Keratinocyte (primary cell): Measurements from ENCODE around the gene SLC29A1. TPM values are rescaled to one million over a fixed set of nuclear protein-coding genes. Genes with fewer than 3 reads are reported as not detected.

Source experiments
- DNase-seq: peaks from one replicate; pipeline ENCODE4 v3.0.0-alpha.2; 2011; ENCODE audit warnings: low read depth, missing footprints, low spot score
- FAIRE-seq: peaks from 2 replicates; lab custom pipeline; 2011; peaks lifted over from hg19 to GRCh38; lab: Jason Lieb, UNC
- H2AFZ ChIP-seq: 2 replicates; pipeline ENCODE4 v1.6.0; 2012; ENCODE audit warnings: low read length, control low read depth, inconsistent platforms; ENCODE audit not compliant: control insufficient read depth
- H3K27ac ChIP-seq: 2 replicates; pipeline ENCODE4 v1.5.1; 2011; ENCODE audit warnings: low read length; ENCODE audit not compliant: control insufficient read depth, insufficient read depth
- H3K27me3 ChIP-seq: 3 replicates; pipeline ENCODE4 v1.6.0; 2011; ENCODE audit warnings: low read length; ENCODE audit not compliant: control insufficient read depth, insufficient read depth; ENCODE audit errors: extremely low read depth
- H3K36me3 ChIP-seq, 2 experiments: 2 replicates in 1 of 2; 3 replicates in 1 of 2; pipeline ENCODE4 v1.5.1; 2011; ENCODE audit warnings: low read length in 2 of 2, mild to moderate bottlenecking in 1 of 2; ENCODE audit not compliant: control insufficient read depth in 2 of 2, insufficient read depth in 2 of 2; ENCODE audit errors: extremely low read depth in 1 of 2
- H3K4me1 ChIP-seq: 3 replicates; pipeline ENCODE4 v1.5.1; 2011; ENCODE audit warnings: low read length; ENCODE audit not compliant: control insufficient read depth, insufficient read depth; ENCODE audit errors: extremely low read depth
- H3K4me2 ChIP-seq: 3 replicates; pipeline ENCODE4 v1.6.0; 2011; ENCODE audit warnings: low read depth, low read length; ENCODE audit not compliant: control insufficient read depth, insufficient read depth; ENCODE audit errors: extremely low read depth
- H3K4me3 ChIP-seq, 3 experiments: fragments of 200-600 bp in 1 of 3; sonication (generic) in 1 of 3; 2 replicates in 2 of 3; 3 replicates in 1 of 3; pipeline ENCODE4 v1.5.1; 2011 to 2016; ENCODE audit warnings: low read length in 3 of 3, mild to moderate bottlenecking in 3 of 3, control low read depth in 2 of 3, inconsistent platforms in 1 of 3, low read depth in 1 of 3, mixed read lengths in 1 of 3, mixed run types in 1 of 3, moderate library complexity in 1 of 3; ENCODE audit not compliant: control insufficient read depth in 2 of 3, insufficient read depth in 2 of 3; ENCODE audit errors: extremely low read depth in 1 of 3
- H3K79me2 ChIP-seq: 2 replicates; pipeline ENCODE4 v1.6.0; 2012; ENCODE audit warnings: low read length; ENCODE audit not compliant: control insufficient read depth, insufficient read depth
- H3K9ac ChIP-seq: 3 replicates; pipeline ENCODE4 v1.6.0; 2011; ENCODE audit warnings: low read length; ENCODE audit not compliant: control insufficient read depth, insufficient read depth; ENCODE audit errors: extremely low read depth
- H3K9me1 ChIP-seq: 3 replicates; pipeline ENCODE4 v1.6.0; 2011; ENCODE audit warnings: low read length; ENCODE audit not compliant: control insufficient read depth, insufficient read depth; ENCODE audit errors: extremely low read depth
- H3K9me3 ChIP-seq: 2 replicates; pipeline ENCODE4 v1.5.1; 2012; ENCODE audit warnings: low read depth, low read length; ENCODE audit not compliant: control insufficient read depth
- H4K20me1 ChIP-seq: 3 replicates; pipeline ENCODE4 v1.6.0; 2011; ENCODE audit warnings: low read length; ENCODE audit not compliant: control insufficient read depth, insufficient read depth; ENCODE audit errors: extremely low read depth
- EZH2 ChIP-seq: IDR thresholded peaks from one replicate; pipeline ENCODE4 v1.6.1; 2012; ENCODE audit warnings: inconsistent platforms, mild to moderate bottlenecking, low read length, moderate library complexity
- dilution Hi-C: fragments of 300-500 bp; cut with MboI; formaldehyde crosslinking; loops from one replicate; pipeline ENCODE4 v1.7.0; 2020; ENCODE audit warnings: low sequenced_read_pairs; ENCODE audit not compliant: extremely low pct_ligation_motif_present
- polyA plus RNA-seq, 5 experiments: library from polyadenylated mRNA; depleted of rRNA in 3 of 5; stranded (reverse) in 3 of 5; stranded (forward) in 1 of 5; unstranded in 1 of 5; fragments of >200 nt; gene quantifications; 1 replicate in 1 of 5; 2 replicates in 3 of 5; 3 replicates in 1 of 5; pipeline versions ENCODE4 v1.2.1 to v1.2.3, GENCODE V29; 2011 to 2012; ENCODE audit warnings: missing spikeins in 2 of 5, low read depth in 1 of 5, low replicate concordance in 1 of 5
- TF ChIP-seq, protein P1 (sequence below), 3 experiments: IDR thresholded peaks in 1 of 3; conservative IDR thresholded peaks in 1 of 3; optimal IDR thresholded peaks in 1 of 3; 2 replicates in 2 of 3; 3 replicates in 1 of 3; pipeline versions ENCODE3 to v1.5.1; 2011; ENCODE audit warnings: low read length in 3 of 3, mild to moderate bottlenecking in 3 of 3, moderate library complexity in 2 of 3, control low read depth in 1 of 3, inconsistent platforms in 1 of 3; ENCODE audit not compliant: insufficient read depth in 2 of 3; ENCODE audit errors: extremely low read depth in 1 of 3

SLC29A1 gene
- polyA plus RNA-seq, 1 donor (not counting 4 experiments of a cell fraction or from before 2014, with no cell fraction given) = 51.0 TPM

DNA sequence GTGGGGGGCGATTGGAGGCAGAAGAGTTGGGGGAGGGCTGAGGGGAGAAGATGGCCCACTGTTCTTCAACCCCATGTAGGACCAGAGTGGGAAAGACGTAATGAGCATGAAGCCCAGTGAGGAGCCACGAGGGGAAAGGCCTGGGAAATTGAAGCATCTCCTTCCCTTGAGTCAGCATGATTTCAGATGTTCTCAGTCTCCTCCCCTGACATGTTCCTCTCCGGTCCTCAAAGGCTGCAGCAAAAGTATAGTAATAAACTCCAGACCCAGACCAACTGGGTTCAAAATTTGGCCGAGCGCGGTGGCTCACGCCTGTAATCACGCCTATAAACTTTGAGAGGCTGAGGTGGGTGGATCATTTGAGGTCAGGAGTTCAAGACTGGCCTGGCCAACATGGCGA, 43.9 kb downstream of the SLC29A1 start:
- Histone ChIP-seq H3K9ac (no peak overlapping the region), H3K27me3 (peaks cover 30% of the 10 kb centered on the region), H2AFZ (no peak overlapping the region), H3K4me1 (peaks cover 32% of the 10 kb centered on the region), H3K4me3 (no peak overlapping the region), H3K27ac (no peak overlapping the region), H3K79me2 (peaks cover 23% of the 10 kb centered on the region), H3K9me1 (no peaks in the 10 kb centered on the region), H3K36me3 (peaks cover 0 to 5% of the 10 kb centered on the region in 2 experiments), H3K9me3 (no peaks in the 10 kb centered on the region), H4K20me1 (peaks cover 3% of the 10 kb centered on the region), H3K4me2 (no peak overlapping the region)
- FAIRE-seq = no peak
- TF ChIP-seq EZH2 = no peak
- TF ChIP-seq, protein P1, sequence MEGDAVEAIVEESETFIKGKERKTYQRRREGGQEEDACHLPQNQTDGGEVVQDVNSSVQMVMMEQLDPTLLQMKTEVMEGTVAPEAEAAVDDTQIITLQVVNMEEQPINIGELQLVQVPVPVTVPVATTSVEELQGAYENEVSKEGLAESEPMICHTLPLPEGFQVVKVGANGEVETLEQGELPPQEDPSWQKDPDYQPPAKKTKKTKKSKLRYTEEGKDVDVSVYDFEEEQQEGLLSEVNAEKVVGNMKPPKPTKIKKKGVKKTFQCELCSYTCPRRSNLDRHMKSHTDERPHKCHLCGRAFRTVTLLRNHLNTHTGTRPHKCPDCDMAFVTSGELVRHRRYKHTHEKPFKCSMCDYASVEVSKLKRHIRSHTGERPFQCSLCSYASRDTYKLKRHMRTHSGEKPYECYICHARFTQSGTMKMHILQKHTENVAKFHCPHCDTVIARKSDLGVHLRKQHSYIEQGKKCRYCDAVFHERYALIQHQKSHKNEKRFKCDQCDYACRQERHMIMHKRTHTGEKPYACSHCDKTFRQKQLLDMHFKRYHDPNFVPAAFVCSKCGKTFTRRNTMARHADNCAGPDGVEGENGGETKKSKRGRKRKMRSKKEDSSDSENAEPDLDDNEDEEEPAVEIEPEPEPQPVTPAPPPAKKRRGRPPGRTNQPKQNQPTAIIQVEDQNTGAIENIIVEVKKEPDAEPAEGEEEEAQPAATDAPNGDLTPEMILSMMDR (optimal IDR thresholded peaks at IDR 0.05 in 1 of 3, IDR thresholded peaks at IDR 0.05 in 1 of 3, conservative IDR thresholded peaks at IDR 0.05 in 1 of 3; ENCODE audit: extremely low read depth in 1 of 3, insufficient read depth in 2 of 3, low read length in 3 of 3) = no peak
- dilution Hi-C loops = no loop called here
- no peak for DNase-seq

DNA sequence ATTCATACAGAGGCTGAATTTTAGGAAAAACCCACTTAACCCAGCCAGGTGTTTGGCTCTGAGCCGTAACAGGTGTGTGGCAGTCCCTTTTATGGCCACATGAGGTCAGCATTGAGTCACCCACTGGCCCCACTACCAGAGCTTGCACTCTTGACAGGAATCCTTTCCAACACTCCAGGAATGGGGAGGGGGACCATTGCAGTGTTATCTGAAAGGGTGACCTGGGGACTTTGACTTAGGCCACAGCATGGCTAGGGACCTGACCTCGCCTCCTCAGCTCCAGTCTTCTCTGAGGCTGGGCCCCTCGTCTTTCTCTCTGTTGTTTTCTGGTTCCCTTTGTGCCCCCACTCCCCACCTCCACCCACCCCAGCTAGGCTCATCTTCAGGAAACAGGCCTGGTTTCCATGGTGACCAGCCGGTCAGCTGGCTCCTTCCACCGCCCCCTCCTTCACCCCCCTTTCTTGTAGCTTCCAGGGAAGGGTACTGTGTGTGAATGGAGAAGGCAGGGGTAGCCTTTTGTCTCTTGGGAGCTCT, 44.8 kb downstream of the SLC29A1 start:
- H3K4me1 ChIP-seq = peaks cover 23% of the 10 kb centered on the region
- H3K36me3 ChIP-seq = no peaks in the 10 kb centered on the region
- H2AFZ ChIP-seq = no peak overlapping the region
- H3K27me3 ChIP-seq = peaks cover 39% of the 10 kb centered on the region
- dilution Hi-C loops = no loop called here
- DNase-seq (no peak), FAIRE-seq (peak; percentile 49)
- no peak overlapping the region for H3K27ac ChIP-seq
- no peaks in the 10 kb centered on the region for H3K9me1 ChIP-seq
- no peak for TF ChIP-seq EZH2
- TF ChIP-seq, protein P1 (optimal IDR thresholded peaks at IDR 0.05 in 1 of 3, IDR thresholded peaks at IDR 0.05 in 1 of 3, conservative IDR thresholded peaks at IDR 0.05 in 1 of 3; ENCODE audit: extremely low read depth in 1 of 3, insufficient read depth in 2 of 3, low read length in 3 of 3) = peak; percentile 94 to 98 (median 94)
- peaks cover 3% of the 10 kb centered on the region for H4K20me1 ChIP-seq
- no peaks in the 10 kb centered on the region for H3K9me3 ChIP-seq
- peaks cover 17% of the 10 kb centered on the region for H3K79me2 ChIP-seq
- no peak overlapping the region for H3K9ac ChIP-seq
- no peak overlapping the region for H3K4me3 ChIP-seq
- no peak overlapping the region for H3K4me2 ChIP-seq
